B cell (primary cell): ENCODE results near the gene DACH2. TPM values are rescaled to one million over a fixed set of nuclear protein-coding genes. Genes with fewer than 3 reads are reported as not detected.

Experiments used
- ATAC-seq: fragments of 200-7000 bp; cut with Tn5 transposase; one replicate; pipeline ENCODE4 v1.10.0; 2021; ENCODE audit warnings: low read depth, mild to moderate bottlenecking, moderate number of reproducible peaks, moderate library complexity
- CTCF ChIA-PET: fragments of 350-600 bp; sonication (Branson Sonifier 250); formaldehyde crosslinking; loops from one replicate; lab custom pipeline; 2021; ENCODE audit warnings: antibody characterized with exemption, inconsistent platforms; lab: Charles Lee
- POLR2A ChIA-PET: fragments of 350-600 bp; sonication (Branson Sonifier 250); formaldehyde crosslinking; loops from one replicate; lab custom pipeline; 2021; ENCODE audit warnings: antibody characterized with exemption; lab: Charles Lee
- DNase-seq: peaks from one replicate; pipeline ENCODE4 v3.0.0; 2013
- H2AFZ ChIP-seq: 2 replicates; pipeline ENCODE4 v1.6.1; 2012; ENCODE audit warnings: mild to moderate bottlenecking, low read depth, low read length; ENCODE audit not compliant: insufficient read depth, poor library complexity, severe bottlenecking
- H3K27ac ChIP-seq, 2 donors: 1 replicate in 1 of 2; 2 replicates in 1 of 2; pipeline ENCODE4 v1.5.1; 2012 to 2013; ENCODE audit warnings: low read length in 2 of 2, mild to moderate bottlenecking in 2 of 2, moderate library complexity in 1 of 2
- H3K27me3 ChIP-seq, 4 experiments: fragments of 200-600 bp in 1 of 4; sonication (generic) in 1 of 4; replicated peaks in 1 of 4; 1 replicate in 2 of 4; 2 replicates in 2 of 4; pipeline versions ENCODE4 v1.6.1 to v1.7.0; 2013 to 2016; ENCODE audit warnings: low read length in 3 of 4, mild to moderate bottlenecking in 2 of 4, mixed read lengths in 1 of 4, moderate library complexity in 1 of 4; ENCODE audit not compliant: insufficient read depth in 4 of 4, control insufficient read depth in 3 of 4; ENCODE audit errors: control extremely low read depth in 1 of 4
- H3K36me3 ChIP-seq, 2 experiments: replicated peaks in 1 of 2; 1 replicate in 1 of 2; 2 replicates in 1 of 2; pipeline versions ENCODE4 v1.6.1 to v1.7.1; 2013; ENCODE audit warnings: low read length in 1 of 2; ENCODE audit not compliant: insufficient read depth in 2 of 2, control insufficient read depth in 1 of 2; ENCODE audit errors: control extremely low read depth in 1 of 2, extremely low read depth in 1 of 2
- H3K4me1 ChIP-seq, 2 donors: fragments of 200-600 bp in 1 of 2; sonication (generic) in 1 of 2; 1 replicate in 1 of 2; 2 replicates in 1 of 2; pipeline versions ENCODE4 v1.5.1 to v1.6.1; 2013 to 2017; ENCODE audit warnings: low read length in 2 of 2; ENCODE audit not compliant: control insufficient read depth in 2 of 2, insufficient read depth in 2 of 2
- H3K4me2 ChIP-seq: replicated peaks from 2 replicates; pipeline ENCODE3; 2012; ENCODE audit warnings: mild to moderate bottlenecking, low read depth, low read length; ENCODE audit not compliant: poor library complexity, severe bottlenecking
- H3K4me3 ChIP-seq, 5 experiments: fragments of 200-600 bp in 1 of 5; sonication (generic) in 1 of 5; 1 replicate in 3 of 5; 2 replicates in 2 of 5; pipeline versions ENCODE4 v1.5.1 to v1.7.0; 2011 to 2016; ENCODE audit warnings: low read length in 4 of 5, mild to moderate bottlenecking in 4 of 5, low read depth in 2 of 5, control low read depth in 1 of 5, moderate library complexity in 1 of 5; ENCODE audit not compliant: insufficient read depth in 1 of 5; ENCODE audit errors: control extremely low read depth in 1 of 5, extremely low read depth in 1 of 5
- H3K79me2 ChIP-seq: fragments of 200-600 bp; sonication (generic); one replicate; pipeline ENCODE4 v1.6.0; 2016; ENCODE audit warnings: low read length; ENCODE audit not compliant: control insufficient read depth, insufficient read depth
- H3K9ac ChIP-seq: fragments of 200-600 bp; sonication (generic); 2 replicates; pipeline ENCODE4 v1.6.1; 2017; ENCODE audit warnings: mild to moderate bottlenecking, low read length, moderate library complexity
- H3K9me3 ChIP-seq, 3 donors: one replicate each; pipeline versions ENCODE4 v1.6.1 to v1.7.1; 2013; ENCODE audit warnings: low read length in 2 of 3; ENCODE audit not compliant: control insufficient read depth in 2 of 3, insufficient read depth in 1 of 3; ENCODE audit errors: control extremely low read depth in 1 of 3
- H4K20me1 ChIP-seq: 2 replicates; pipeline ENCODE4 v1.6.0; 2012; ENCODE audit warnings: mild to moderate bottlenecking, low read length; ENCODE audit not compliant: insufficient read depth, control insufficient read depth, poor library complexity, severe bottlenecking
- H3K27ac Mint-ChIP-seq: one replicate; pipeline ENCODE4 v1.8.0; 2021; ENCODE audit warnings: mixed read lengths
- H3K27me3 Mint-ChIP-seq: one replicate; pipeline ENCODE4 v1.8.0; 2021; ENCODE audit warnings: mixed read lengths
- H3K4me1 Mint-ChIP-seq: one replicate; pipeline ENCODE4 v1.8.0; 2021; ENCODE audit warnings: mixed read lengths
- H3K4me3 Mint-ChIP-seq: one replicate; pipeline ENCODE4 v1.8.0; 2021; ENCODE audit warnings: mixed read lengths
- H3K9me3 Mint-ChIP-seq: one replicate; pipeline ENCODE4 v1.8.0; 2022; ENCODE audit warnings: mixed read lengths; ENCODE audit not compliant: insufficient read depth
- CTCF ChIP-seq: fragments of 200-600 bp; IDR thresholded peaks from one replicate; pipeline ENCODE4 v1.8.0; 2022; ENCODE audit warnings: antibody characterized with exemption, mild to moderate bottlenecking
- EZH2 ChIP-seq: IDR thresholded peaks from 2 replicates; pipeline ENCODE4 v1.6.1; 2012; ENCODE audit warnings: borderline replicate concordance, low read depth, mild to moderate bottlenecking, moderate library complexity, low read length; ENCODE audit not compliant: insufficient read depth, poor library complexity, severe bottlenecking
- WGBS: methylation state at CpG from one replicate; pipeline ENCODE4 v1.1.5; 2013; ENCODE audit warnings: missing lambda C conversion rate; ENCODE audit not compliant: insufficient coverage; 5-methylcytosine and 5-hydroxymethylcytosine counted together
- intact Hi-C: fragments of 100-400 bp; cut with micrococcal nuclease; formaldehyde crosslinking; loops from one replicate; pipeline ENCODE4 v1.10.0; 2022
- polyA plus RNA-seq: library from polyadenylated mRNA; depleted of rRNA; stranded (reverse); fragments of >200 nt; gene quantifications from 2 replicates; pipeline ENCODE4 v1.2.3, GENCODE V29; 2012
- total RNA-seq, 2 donors: library from RNA; stranded (reverse); fragments of 120-200 nt in 1 of 2; gene quantifications; 1 replicate in 1 of 2; 2 replicates in 1 of 2; pipeline versions ENCODE4 v1.2.3 to v1.2.4, GENCODE V29; 2013 to 2022

Gene DACH2
- total and polyA plus RNA-seq, 2 donors (not counting 1 experiment from before 2014, with no cell fraction given), result 0.07 TPM; not detected in 1

DNA sequence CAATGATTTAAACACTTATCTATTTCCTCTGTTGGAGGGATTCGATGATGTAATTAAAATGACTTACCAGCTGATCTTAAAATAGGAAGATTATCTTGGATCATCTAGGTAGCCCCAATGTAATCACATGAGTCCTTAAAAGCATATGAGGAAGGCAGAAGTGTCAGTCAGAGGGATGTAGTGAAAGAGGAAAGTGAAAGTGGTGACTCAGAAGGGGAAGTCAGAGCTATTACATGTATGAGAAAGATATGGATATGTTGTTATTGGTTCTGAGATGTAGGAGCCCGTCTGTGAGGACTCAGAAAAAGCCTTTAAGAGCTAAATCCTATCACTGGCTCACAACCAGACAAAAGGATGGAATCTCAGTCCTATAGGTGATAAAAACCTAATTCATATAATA, 456.4 kb downstream of the DACH2 start:
- H3K4me1 ChIP-seq, result no peaks in the 10 kb centered on the region
- no peak for TF ChIP-seq CTCF
- TF ChIP-seq EZH2, result no peak
- Mint-ChIP-seq H3K4me1 (no peaks in the 10 kb centered on the region), H3K9me3 (no peaks in the 10 kb centered on the region), H3K27ac (no peak overlapping the region), H3K4me3 (no peak overlapping the region), H3K27me3 (no peaks in the 10 kb centered on the region)
- ChIA-PET POLR2A (no interaction called here), CTCF (no interaction called here)
- no peak overlapping the region for H3K9ac ChIP-seq
- no peak overlapping the region for H3K4me2 ChIP-seq
- H3K27ac ChIP-seq, result no peak overlapping the region
- no peaks in the 10 kb centered on the region for H3K79me2 ChIP-seq
- intact Hi-C loops, result no loop called here
- H4K20me1 ChIP-seq, result no peaks in the 10 kb centered on the region
- no peaks in the 10 kb centered on the region for H3K36me3 ChIP-seq
- DNase-seq (no peak), ATAC-seq (no peak)
- no peak overlapping the region for H3K4me3 ChIP-seq
- no peaks in the 10 kb centered on the region for H3K27me3 ChIP-seq
- no CpG with 5 or more reads among the region's 2 CpGs for WGBS
- no peaks in the 10 kb centered on the region for H3K9me3 ChIP-seq
- H2AFZ ChIP-seq, result no peak overlapping the region

GRCh38 chrX:86696951-86697350, 548.7 kb downstream of the DACH2 start:
- no peak overlapping the region for H3K4me3 Mint-ChIP-seq
- intact Hi-C loops, result no loop called here
- Histone ChIP-seq H3K36me3 (no peaks in the 10 kb centered on the region), H3K4me3 (no peak overlapping the region), H3K79me2 (no peaks in the 10 kb centered on the region), H3K27me3 (no peaks in the 10 kb centered on the region), H3K27ac (no peak overlapping the region), H3K4me1 (no peaks in the 10 kb centered on the region), H3K9me3 (no peaks in the 10 kb centered on the region), H4K20me1 (no peaks in the 10 kb centered on the region), H3K9ac (no peak overlapping the region), H2AFZ (no peak overlapping the region), H3K4me2 (no peak overlapping the region)
- POLR2A ChIA-PET, result no interaction called here
- ATAC-seq (no peak), DNase-seq (no peak)
- no peaks in the 10 kb centered on the region for H3K9me3 Mint-ChIP-seq
- no peaks in the 10 kb centered on the region for H3K27me3 Mint-ChIP-seq
- H3K27ac Mint-ChIP-seq, result no peak overlapping the region
- H3K4me1 Mint-ChIP-seq, result no peaks in the 10 kb centered on the region
- CTCF ChIA-PET, result no interaction called here
- no CpG with 5 or more reads among the region's 1 CpG for WGBS
- no peak for TF ChIP-seq CTCF
- TF ChIP-seq EZH2, result no peak
